ENCODE measurements around the gene GSTO2.
"Not testable (repeated sequence)": the region's sequence is repeated elsewhere in the genome, so short reads cannot be mapped to it uniquely, and the experiment has no call there.

The GSTO2 gene

DNA sequence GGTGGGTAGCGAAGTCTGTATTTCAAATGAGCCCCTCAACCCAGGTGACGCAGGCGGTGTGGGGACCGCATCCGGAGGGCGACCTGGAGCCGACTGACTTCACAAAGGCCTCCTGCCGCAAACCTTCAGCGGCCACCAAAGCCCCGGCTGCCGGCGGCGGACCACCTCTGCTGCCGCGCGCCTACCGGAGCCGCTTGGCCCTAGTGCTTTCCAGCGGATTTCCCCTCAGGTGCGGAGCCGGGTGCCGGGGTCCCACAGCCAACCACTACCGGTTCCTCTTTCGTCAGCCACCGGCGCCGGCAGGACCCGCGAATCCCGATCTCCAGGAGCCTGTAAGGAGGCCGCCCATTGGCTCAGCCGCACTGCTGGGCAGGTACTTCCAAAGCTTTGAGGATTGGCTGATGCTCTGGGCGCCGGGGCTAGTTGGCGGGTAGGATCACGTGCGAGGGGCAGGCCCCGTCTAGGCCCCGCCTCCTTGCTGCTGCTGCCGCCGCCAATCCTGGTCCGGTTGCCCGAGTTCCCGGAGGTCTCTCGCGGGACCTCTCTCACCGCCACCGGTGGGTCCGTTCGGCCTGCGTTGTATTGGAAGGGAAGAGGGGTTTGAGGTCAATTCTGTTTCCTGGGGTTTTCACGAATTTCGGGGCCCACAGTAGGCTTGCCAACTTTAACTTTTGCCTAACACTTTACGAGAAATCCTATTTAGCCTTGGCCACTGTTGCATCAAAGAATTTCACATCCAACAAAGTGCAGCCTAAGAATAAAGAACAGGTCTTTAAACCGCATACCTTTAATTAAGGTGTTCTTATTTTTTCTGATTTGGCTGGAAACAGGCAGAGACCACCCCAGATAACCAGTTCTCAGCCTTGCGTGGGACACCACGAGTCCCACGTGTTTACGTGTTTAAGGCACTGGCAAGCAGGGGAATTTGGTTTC, at the start of gene GSTO2:
GSTO2 (plus strand) TSS at position 472 of the 933 bp plus-strand sequence. CDS start 5,732 bp downstream, outside the sequence.
- peak; percentile 95 for DNase-seq (ENCODE audit: low read depth)

GRCh38 chr10:104220522-104220921, 48.5 kb upstream of the GSTO2 start:
- no peak for DNase-seq (ENCODE audit: low read depth)

DNA sequence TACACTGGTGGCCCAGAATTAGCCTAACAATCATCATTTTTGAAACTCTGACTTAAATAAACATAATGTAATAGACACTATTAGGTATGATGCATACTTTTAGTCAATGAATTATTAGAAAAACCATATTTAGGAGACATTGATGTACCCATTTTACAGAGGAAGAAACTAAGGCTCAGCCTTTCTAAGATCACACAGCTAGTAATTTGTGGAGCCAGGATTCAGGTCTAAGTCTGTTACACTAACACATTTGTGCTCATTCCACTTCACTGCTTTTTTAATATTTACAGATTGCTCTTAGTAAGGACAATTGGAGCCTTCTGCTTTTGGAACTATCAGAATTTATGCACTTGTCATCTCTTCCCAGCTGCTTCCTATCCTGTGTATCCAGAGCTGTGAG, 45.7 kb upstream of the GSTO2 start:
- no peak for DNase-seq (ENCODE audit: low read depth)

DNA sequence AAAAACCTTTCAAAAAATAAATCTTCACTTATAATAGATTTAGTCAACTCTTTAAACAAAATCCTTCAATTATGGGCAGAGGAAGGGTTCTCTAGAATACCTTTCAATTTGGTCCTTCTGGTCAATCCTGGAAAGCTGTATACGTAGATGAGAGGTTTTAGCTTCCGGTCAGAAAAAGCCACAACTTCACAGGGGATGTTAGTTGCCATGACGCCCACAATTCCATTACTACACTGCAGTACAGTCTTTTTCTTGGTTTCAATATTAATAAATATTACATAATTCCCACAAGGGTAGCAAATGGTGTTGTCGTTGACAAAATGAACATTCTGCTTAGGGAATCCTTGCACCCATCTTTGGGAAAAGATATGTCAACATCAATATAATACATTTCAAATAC, 38.5 kb upstream of the GSTO2 start:
- DNase-seq (ENCODE audit: low read depth) = no peak

- DNase-seq (ENCODE audit: low read depth) = peak; percentile 98
Measured at GRCh38 chr10:104231784-104232612, 37.0 kb upstream of the GSTO2 start, which contains the start of gene CFAP43. Gene CFAP43, minus strand, starts transcription at chr10:104232364. Its CDS starts 118 bp downstream, at chr10:104232246.

DNA sequence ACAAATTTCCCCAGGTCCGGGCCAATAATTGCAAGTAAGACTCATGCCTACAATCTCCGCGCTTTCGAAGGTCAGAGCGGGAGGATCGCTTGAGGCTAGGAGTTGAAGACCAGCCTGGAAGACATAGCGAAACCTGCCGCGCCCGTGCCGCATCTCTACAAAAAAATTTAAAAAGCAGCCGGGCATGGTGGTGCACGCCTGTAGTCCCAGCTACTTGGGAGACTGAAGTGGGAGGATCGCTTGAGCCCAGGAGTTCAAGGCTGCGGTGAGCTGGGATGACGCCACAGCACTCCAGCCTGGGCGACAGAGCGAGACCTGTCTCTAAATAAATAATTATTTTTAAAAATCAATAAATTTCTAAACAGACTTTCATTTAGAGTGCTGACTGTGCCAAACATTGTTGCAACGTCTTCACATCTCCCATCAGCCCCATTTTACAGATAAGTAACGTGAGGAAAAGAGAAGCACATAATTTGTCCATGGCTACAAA, 36.3 kb upstream of the GSTO2 start:
- no peak for DNase-seq (ENCODE audit: low read depth)

- no peak for DNase-seq (ENCODE audit: low read depth)
Measured at GRCh38 chr10:104233817-104234216, 35.2 kb upstream of the GSTO2 start.

GRCh38 chr10:104234934-104235333, 34.0 kb upstream of the GSTO2 start:
- DNase-seq (ENCODE audit: low read depth) = no peak

- DNase-seq (ENCODE audit: low read depth) = no peak
Measured at GRCh38 chr10:104235801-104236200, 33.2 kb upstream of the GSTO2 start.

- DNase-seq (ENCODE audit: low read depth) = no peak
Measured at GRCh38 chr10:104240078-104240477, 28.9 kb upstream of the GSTO2 start.

GRCh38 chr10:104242545-104242944, 26.4 kb upstream of the GSTO2 start:
- DNase-seq (ENCODE audit: low read depth) = no peak

GRCh38 chr10:104243009-104243408, 26.0 kb upstream of the GSTO2 start:
- DNase-seq (ENCODE audit: low read depth) = not testable (repeated sequence)

- DNase-seq (ENCODE audit: low read depth) = no peak
Measured at GRCh38 chr10:104243512-104243911, 25.5 kb upstream of the GSTO2 start.

- no peak for DNase-seq (ENCODE audit: low read depth)
Measured at GRCh38 chr10:104245066-104245632, 23.8 kb upstream of the GSTO2 start.

DNA sequence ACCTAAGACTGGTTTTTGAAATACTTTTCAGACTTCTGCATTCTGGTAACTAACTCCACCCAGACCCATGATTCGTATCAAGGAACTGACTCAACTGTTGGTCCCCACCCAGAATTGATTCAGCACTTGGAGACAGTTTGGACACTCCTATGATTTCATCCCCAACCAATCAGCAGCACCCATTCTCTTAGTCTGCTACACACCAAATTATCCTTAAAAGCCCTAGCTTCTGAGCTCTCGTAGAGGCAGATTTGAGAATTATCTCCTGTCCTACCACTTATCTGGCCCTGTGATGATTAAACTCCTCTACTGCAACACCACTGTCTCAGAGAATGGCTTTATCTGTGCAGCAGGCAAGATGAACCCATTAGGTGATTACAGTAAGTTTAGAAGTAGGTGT, 22.0 kb upstream of the GSTO2 start:
- no peak for DNase-seq (ENCODE audit: low read depth)

DNA sequence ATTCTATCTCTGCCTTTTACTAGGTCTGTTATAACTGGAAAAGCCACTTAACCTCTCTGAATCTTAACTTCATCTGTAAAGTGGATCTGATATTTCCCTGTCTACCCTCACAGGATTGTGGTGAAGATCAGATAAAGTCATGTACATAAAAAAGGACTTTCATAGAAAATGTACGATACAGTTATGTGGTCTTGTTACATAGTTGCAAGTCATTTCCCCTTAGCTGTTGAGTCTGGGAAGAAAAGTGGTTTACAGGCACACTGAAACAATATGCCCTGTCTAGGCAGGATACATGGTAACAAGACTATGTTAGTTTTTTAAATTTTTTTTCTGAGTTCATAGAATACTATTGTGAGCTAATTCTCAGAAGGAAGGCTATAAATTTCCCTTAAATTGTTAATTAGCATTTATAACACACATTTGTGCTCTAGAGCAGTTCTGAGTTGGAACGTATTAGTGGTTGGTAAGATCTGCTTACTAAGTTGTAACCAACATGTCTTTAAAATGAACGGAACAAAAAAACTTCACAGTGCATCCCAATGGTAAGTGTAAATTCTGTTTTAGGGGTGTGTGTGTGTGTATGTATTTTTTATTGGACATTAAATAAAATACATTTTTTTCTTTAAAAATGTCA, 21.4 kb upstream of the GSTO2 start:
- DNase-seq (ENCODE audit: low read depth) = no peak

DNA sequence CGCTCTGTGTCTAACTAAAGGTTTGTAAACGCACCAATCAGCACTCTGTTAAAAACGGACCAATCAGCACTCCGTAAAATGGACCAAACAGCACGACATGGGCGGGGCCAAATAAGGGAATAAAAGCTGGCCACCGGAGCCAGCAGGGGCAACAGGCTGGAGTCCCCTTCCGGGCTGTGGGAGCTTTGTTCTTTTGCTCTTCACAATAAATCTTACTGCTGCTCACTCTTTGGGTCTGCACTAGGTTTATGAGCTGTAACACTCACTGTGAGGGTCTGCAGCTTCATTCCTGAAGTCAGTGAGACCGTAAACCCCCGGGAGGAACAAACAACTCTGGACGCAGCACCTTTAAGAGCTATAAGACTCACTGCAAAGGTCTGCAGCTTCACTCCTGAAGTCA, 20.1 kb upstream of the GSTO2 start:
- DNase-seq (ENCODE audit: low read depth) = not testable (repeated sequence)

DNA sequence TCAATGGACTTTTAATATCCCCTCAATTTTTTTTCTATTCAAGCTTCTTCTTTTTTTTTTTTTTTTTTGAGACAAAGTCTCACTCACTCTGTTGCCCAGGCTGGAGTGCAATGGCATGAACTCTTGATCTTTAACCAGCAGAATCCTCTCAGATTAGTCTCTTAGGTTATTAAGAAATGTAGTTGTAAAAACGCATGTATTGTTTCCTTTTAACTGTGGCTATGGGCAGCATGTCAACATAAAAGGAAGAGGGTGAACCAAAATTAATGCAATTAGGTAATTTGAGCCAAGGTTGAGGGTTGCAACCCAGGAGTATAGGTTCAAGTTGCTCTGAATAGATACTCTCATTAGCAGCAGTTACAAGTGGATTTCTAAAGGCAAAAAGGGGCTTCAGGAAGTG, 18.6 kb upstream of the GSTO2 start:
- no peak for DNase-seq (ENCODE audit: low read depth)

- DNase-seq (ENCODE audit: low read depth) = no peak
Measured at GRCh38 chr10:104251443-104251842, 17.5 kb upstream of the GSTO2 start.

DNA sequence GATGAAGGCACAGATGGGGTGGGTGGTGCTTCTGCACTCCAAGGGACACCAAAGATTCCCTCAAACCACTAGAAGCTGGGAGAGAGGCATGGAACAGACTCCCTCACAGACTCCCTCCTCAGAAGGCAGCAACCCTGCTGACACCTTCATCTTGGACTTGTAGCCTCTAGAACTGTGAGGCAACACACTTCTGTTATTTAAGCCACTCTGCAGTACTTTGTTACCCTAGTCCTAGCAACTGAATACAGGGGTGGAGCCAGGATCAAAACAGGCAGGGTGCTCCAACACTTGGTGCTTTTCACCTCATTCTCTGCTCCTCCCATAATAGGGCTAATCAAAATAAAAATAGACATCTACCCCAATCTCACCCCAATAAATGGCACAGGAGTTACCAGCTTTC, 16.6 kb upstream of the GSTO2 start:
- DNase-seq (ENCODE audit: low read depth) = no peak

DNA sequence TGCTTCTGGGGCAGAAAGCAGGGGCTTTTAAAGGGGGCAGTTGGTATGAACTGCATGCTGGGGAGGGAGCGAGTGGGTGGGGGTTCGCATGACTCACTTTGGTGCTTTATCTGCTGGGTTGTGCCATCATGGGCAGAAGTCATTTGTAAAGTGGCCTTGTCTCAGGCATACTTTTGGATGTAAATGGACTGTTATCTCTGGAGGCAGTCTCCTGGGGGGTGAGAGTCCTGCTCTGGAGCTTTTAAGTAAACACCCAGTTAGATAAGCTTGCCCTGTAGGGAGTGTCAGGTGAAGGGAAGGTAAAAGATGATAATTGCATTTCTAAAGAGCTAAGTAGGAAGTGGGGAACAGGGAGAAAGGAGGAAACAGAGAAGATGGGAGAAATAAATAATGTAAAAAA, 15.9 kb upstream of the GSTO2 start:
- DNase-seq (ENCODE audit: low read depth) = no peak
